NOMO-1 (cell line): ENCODE measurements around the gene CLIC2.
A peak's percentile ranks its signal among the peaks of the same experiment; 100 is the strongest.

Experiments
- DNase-seq, 2 experiments: peaks; one replicate each; lab custom pipeline; 2025; ENCODE audit not compliant: unreplicated experiment in 2 of 2; lab: John Stamatoyannopoulos, UW

The CLIC2 gene

GRCh38 chrX:155263854-155264628 lies 70.4 kb downstream of the CLIC2 start, which contains the start of gene RAB39B:
TSS of gene RAB39B (minus strand) at chrX:155264491. CDS start at chrX:155264288, 203 bp downstream.
- peak in 1 of 2 experiments; percentile 5 for DNase-seq

GRCh38 chrX:155262970-155263754 lies 71.3 kb downstream of the CLIC2 start:
- DNase-seq, result peak in 1 of 2 experiments; percentile 6

GRCh38 chrX:155259752-155260151 lies 74.7 kb downstream of the CLIC2 start:
- no peak for DNase-seq

- no peak for DNase-seq
These were observed 83.0 kb downstream of the CLIC2 start for GRCh38 chrX:155251391-155251790.

GRCh38 chrX:155247497-155247896 lies 86.9 kb downstream of the CLIC2 start:
- no peak for DNase-seq

- no peak for DNase-seq
These were observed 87.7 kb downstream of the CLIC2 start for GRCh38 chrX:155246748-155247147.

GRCh38 chrX:155242300-155242699 lies 92.1 kb downstream of the CLIC2 start:
- peak; percentile 83 to 95 for DNase-seq

GRCh38 chrX:155237719-155238118 lies 96.7 kb downstream of the CLIC2 start:
- DNase-seq, result no peak

GRCh38 chrX:155235891-155236290 lies 98.5 kb downstream of the CLIC2 start:
- no peak for DNase-seq

- no peak for DNase-seq
These were observed 103.3 kb downstream of the CLIC2 start for GRCh38 chrX:155231163-155231562.
